Measurements from ENCODE around the gene CACTIN.

The CACTIN gene

DNA sequence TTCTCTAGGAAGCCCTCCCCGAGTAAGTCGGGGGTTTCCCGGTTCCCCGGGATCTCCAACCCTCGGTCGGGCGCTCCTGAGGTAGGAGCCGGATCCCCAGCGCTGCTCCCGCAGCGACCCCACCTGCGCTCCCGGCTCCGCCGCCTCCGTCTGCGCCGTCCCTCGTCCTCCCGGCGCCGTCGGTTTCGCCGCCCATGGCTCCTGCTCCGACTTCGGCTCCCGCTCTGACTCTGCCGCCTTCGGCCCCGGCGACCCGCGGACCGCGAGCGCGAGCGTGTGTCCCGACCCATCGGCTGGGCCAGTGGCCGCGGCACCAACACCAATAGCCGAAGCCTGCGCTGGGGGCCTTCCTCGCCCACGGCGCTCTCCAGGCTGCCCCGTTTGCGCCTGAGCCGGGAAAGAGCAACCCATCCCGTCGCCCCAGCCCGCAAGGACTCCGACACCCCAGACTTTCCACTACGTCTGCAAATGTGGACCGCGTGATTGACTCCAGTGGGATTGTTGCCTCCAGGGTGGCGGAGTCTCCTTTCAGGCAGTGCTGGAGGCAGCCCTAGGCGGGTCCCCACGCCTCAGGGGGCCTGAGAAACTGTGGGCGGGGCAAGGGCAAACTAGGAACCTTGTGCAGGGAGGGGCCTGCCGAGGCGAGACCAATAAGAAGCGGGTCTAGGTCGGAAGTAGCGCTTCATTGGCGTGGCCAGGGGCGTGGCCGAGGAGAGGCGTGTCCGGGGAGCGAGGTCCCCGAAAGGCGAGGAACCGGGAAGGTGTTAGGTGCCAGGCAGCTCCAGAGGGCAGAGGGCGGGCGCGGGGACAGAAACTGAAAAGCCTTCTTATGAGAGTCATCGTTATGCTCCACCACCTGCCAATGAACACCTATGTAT, at the start of gene CACTIN:
Gene CACTIN (minus strand): TSS at position 318 of the 878 bp plus-strand sequence. CDS start 28 bp downstream, at position 290.
- DNase-seq (ENCODE audit: insufficient read length, low spot score) (peak; percentile 100), FAIRE-seq (peak; percentile 87)
- TF ChIP-seq POLR2A (IDR thresholded peaks at IDR 0.05; ENCODE audit: low read depth, low read length) = peak; percentile 88

- no peak for FAIRE-seq
- no peak for TF ChIP-seq POLR2A (IDR thresholded peaks at IDR 0.05; ENCODE audit: low read depth, low read length)
- no peak for DNase-seq (ENCODE audit: insufficient read length, low spot score)
Observed at GRCh38 chr19:3674784-3675543, 48.4 kb upstream of the CACTIN start.

GRCh38 chr19:3673506-3674439, 47.2 kb upstream of the CACTIN start:
- no peak for TF ChIP-seq POLR2A (IDR thresholded peaks at IDR 0.05; ENCODE audit: low read depth, low read length)

DNA sequence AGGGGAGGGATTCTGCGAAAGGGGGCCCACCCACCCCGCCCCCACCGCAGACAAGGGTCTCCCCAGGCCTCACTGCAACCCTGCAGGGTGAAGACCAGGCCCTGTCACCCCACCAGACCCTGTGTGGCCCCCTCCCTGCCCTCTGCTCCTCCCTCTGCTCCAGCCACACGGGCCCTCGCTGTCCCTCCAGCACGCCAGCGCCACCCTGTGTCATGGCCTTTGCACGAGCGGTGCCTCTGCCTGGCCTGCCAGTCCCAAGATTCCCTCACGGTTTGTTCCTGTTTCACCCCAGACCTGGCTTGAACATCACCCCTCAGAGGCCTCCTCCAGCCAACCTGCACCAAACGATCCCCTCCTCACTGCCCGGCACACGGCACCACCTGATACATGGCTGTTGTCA, 46.4 kb upstream of the CACTIN start:
- no peak for FAIRE-seq
- no peak for TF ChIP-seq POLR2A (IDR thresholded peaks at IDR 0.05; ENCODE audit: low read depth, low read length)
- no peak for DNase-seq (ENCODE audit: insufficient read length, low spot score)

More at GRCh38 chr19:3673506-3674439, 47.2 kb upstream of the CACTIN start:
- no peak for FAIRE-seq
- DNase-seq (ENCODE audit: insufficient read length, low spot score) = no peak

DNA sequence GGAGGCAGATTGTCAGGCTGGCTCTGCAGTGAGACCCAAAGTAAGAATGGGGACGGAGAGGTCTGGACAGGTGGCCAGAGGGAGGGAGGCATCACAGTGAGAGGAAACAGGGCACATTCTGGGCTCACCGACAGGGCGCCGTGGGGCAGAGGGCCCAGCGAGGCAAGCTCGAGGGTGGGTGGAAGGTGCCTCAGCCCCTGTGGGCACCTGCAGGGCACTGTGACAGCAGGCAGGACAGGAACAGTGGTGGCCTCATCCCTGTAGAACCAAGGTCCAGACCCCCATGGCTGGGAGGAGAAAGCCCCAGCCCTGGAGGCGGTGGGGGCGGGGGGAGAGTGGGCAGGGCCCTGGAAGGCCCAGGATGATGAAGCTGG, 46.0 kb upstream of the CACTIN start:
- no peak for TF ChIP-seq POLR2A (IDR thresholded peaks at IDR 0.05; ENCODE audit: low read depth, low read length)
- FAIRE-seq (no peak), DNase-seq (ENCODE audit: insufficient read length, low spot score) (no peak)

DNA sequence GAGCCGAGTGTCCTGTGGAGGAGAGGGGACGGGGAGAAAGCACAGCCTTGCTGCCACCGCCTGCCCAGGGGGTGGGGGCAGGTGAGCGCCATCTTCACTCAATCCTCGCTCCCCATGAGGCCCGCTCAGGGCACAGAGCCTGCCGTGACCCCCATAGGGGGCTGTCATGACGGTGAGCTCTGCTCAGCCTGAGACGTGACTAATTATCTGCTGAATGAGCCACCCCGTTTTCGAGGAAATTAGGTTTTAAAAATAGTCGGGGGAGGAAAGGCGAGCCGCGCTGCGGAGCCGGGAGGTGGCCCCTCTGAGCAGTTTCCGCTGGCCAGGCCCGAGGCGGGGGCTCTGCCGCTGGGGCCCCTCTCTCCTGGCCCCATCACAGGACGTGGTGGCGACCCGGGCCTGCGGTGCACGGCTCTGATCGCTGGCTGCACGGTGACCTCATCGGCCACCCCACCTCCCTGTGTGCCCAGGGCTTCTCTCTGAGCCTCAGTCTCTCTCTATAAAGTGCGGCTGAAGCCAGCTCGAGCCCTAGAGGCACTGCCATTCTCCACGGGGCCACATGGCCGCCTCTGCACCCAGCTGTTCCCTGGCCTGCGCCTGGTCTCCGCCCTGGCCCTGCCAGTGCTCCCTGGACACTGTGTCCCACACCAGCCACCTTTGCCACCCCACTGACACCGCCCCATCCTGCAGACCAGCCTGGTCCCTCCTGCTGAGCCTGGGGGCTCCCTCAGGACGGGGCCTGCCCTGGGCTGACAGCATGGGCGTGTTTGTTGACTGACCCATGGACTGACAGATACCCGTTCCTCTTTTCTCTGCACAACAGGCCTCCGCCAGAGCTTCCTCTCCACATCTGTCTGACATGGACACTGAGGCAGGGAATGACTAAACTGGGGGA, 45.3 kb upstream of the CACTIN start:
- TF ChIP-seq POLR2A (IDR thresholded peaks at IDR 0.05; ENCODE audit: low read depth, low read length) = no peak
- DNase-seq (ENCODE audit: insufficient read length, low spot score) (no peak), FAIRE-seq (no peak)

- FAIRE-seq (no peak), DNase-seq (ENCODE audit: insufficient read length, low spot score) (no peak)
- TF ChIP-seq POLR2A (IDR thresholded peaks at IDR 0.05; ENCODE audit: low read depth, low read length) = no peak
Observed at GRCh38 chr19:3670796-3671679, 44.4 kb upstream of the CACTIN start.

DNA sequence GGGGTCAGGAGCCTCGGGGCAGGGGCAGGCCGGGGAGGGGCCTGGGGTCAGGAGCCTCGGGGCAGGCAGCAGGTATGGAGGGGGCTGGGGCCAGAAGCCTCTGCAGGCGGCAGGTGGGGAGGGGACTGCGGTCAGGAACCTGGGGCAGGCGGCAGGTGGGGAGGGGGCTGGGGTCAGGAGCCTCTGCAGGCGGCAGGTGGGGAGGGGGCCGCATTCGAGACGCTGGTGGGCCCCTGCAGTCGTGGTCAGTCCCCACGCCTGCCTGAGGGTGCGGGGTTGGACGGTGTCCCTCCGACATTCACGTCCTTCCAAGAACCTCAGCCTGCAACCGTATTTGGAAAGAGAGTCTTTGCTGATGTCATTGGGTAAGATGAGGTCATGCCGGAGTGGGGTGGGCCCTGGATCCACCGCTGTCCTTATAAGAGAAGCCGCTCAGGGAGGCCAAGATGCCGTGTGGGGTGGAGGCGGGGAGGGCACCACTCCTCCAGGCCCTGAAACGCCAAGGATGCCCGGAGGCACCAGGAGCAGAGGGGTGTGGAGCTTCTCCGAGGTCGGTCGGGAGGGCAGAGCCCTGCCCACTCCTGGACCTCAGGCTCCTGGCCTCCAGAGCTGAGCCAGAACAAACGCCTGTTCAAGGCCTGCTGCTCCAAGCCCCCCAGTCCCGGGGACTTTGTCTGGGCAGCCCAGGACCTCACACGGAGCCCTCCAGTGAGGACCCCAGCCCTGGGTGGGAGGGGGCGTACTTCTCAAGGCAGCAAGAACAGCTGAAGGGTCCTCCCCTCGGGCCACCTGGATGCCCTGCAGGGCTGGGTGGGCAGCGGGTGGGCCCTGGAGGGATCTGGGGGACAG, 43.6 kb upstream of the CACTIN start:
- no peak for DNase-seq (ENCODE audit: insufficient read length, low spot score)
- TF ChIP-seq POLR2A (IDR thresholded peaks at IDR 0.05; ENCODE audit: low read depth, low read length) = no peak
- no peak for FAIRE-seq

- DNase-seq (ENCODE audit: insufficient read length, low spot score) = no peak
- FAIRE-seq = no peak
- TF ChIP-seq POLR2A (IDR thresholded peaks at IDR 0.05; ENCODE audit: low read depth, low read length) = no peak
Observed at GRCh38 chr19:3669082-3669946, 42.7 kb upstream of the CACTIN start.

All from H54 (cell line).